ENCODE results near the gene CD44.

Gene CD44

DNA sequence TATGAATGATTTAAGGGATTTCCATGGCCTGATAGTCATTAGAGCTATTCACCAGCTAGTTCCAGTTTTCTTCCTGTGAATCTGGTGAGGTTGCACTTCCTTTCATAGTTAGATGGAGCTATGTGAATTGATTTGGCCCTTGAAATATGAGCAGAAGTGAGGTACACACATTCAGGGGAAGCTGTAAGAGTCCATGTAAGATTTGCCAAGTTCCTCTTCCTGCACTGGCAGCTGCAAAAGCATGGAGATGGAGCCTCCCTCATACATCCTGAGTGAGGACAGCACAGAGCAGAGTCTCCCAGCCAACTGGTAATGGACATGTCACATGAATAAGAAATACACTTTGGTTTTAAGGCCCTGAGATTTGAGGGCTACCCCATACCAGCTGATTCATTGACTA, 111.7 kb downstream of the CD44 start:
- Histone ChIP-seq H3K36me3 (ENCODE audit: low read depth) (no peaks in the 10 kb centered on the region), H3K4me1 (ENCODE audit: insufficient read depth, poor library complexity, severe bottlenecking) (no peaks in the 10 kb centered on the region), H3K27ac (ENCODE audit: poor library complexity, severe bottlenecking) (no peak overlapping the region), H3K4me3 (ENCODE audit: severe bottlenecking) (no peak overlapping the region), H3K27me3 (ENCODE audit: insufficient read depth, poor library complexity, severe bottlenecking) (no peaks in the 10 kb centered on the region), H3K9me3 (ENCODE audit: severe bottlenecking) (no peaks in the 10 kb centered on the region)
- ATAC-seq (ENCODE audit: low read depth) = no peak
- no peak for DNase-seq (ENCODE audit: low spot score)
- TF ChIP-seq, protein P1, sequence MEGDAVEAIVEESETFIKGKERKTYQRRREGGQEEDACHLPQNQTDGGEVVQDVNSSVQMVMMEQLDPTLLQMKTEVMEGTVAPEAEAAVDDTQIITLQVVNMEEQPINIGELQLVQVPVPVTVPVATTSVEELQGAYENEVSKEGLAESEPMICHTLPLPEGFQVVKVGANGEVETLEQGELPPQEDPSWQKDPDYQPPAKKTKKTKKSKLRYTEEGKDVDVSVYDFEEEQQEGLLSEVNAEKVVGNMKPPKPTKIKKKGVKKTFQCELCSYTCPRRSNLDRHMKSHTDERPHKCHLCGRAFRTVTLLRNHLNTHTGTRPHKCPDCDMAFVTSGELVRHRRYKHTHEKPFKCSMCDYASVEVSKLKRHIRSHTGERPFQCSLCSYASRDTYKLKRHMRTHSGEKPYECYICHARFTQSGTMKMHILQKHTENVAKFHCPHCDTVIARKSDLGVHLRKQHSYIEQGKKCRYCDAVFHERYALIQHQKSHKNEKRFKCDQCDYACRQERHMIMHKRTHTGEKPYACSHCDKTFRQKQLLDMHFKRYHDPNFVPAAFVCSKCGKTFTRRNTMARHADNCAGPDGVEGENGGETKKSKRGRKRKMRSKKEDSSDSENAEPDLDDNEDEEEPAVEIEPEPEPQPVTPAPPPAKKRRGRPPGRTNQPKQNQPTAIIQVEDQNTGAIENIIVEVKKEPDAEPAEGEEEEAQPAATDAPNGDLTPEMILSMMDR (IDR thresholded peaks at IDR 0.05; ENCODE audit: poor library complexity, severe bottlenecking) = no peak

- DNase-seq (ENCODE audit: low spot score) (no peak), ATAC-seq (ENCODE audit: low read depth) (no peak)
- H3K36me3 ChIP-seq (ENCODE audit: low read depth) = no peaks in the 10 kb centered on the region
- H3K27ac ChIP-seq (ENCODE audit: poor library complexity, severe bottlenecking) = no peak overlapping the region
- H3K27me3 ChIP-seq (ENCODE audit: insufficient read depth, poor library complexity, severe bottlenecking) = no peaks in the 10 kb centered on the region
- H3K9me3 ChIP-seq (ENCODE audit: severe bottlenecking) = no peaks in the 10 kb centered on the region
- TF ChIP-seq, protein P1 (IDR thresholded peaks at IDR 0.05; ENCODE audit: poor library complexity, severe bottlenecking) = no peak
- no peaks in the 10 kb centered on the region for H3K4me1 ChIP-seq (ENCODE audit: insufficient read depth, poor library complexity, severe bottlenecking)
- H3K4me3 ChIP-seq (ENCODE audit: severe bottlenecking) = no peak overlapping the region
Observed at GRCh38 chr11:35253237-35253636, 114.3 kb downstream of the CD44 start.

GRCh38 chr11:35255514-35255913, 116.5 kb downstream of the CD44 start:
- Histone ChIP-seq H3K9me3 (ENCODE audit: severe bottlenecking) (no peaks in the 10 kb centered on the region), H3K27ac (ENCODE audit: poor library complexity, severe bottlenecking) (no peak overlapping the region), H3K4me1 (ENCODE audit: insufficient read depth, poor library complexity, severe bottlenecking) (peaks cover 3% of the 10 kb centered on the region), H3K4me3 (ENCODE audit: severe bottlenecking) (no peak overlapping the region), H3K36me3 (ENCODE audit: low read depth) (no peaks in the 10 kb centered on the region), H3K27me3 (ENCODE audit: insufficient read depth, poor library complexity, severe bottlenecking) (no peaks in the 10 kb centered on the region)
- ATAC-seq (ENCODE audit: low read depth) (no peak), DNase-seq (ENCODE audit: low spot score) (no peak)
- TF ChIP-seq, protein P1 (IDR thresholded peaks at IDR 0.05; ENCODE audit: poor library complexity, severe bottlenecking) = no peak

DNA sequence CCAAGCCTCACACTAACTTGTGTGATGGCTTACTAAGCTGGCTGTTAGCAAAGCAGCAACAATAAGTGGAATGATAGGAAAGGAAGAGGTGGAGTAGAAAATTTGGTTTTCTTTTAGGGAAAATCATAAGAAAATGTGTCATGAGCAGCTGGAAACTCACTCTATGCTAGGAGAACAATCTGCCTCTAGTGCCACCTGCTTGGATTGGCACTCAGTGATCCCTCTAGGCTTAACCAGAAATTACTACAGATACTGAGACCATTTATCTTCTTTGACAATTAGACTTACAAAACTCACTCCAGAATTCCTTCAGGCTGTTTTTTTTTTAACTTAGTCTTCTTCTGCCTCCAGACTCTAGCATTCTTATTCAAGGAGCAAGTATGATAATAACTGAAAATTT, 117.3 kb downstream of the CD44 start:
- DNase-seq (ENCODE audit: low spot score) = no peak
- Histone ChIP-seq H3K27ac (ENCODE audit: poor library complexity, severe bottlenecking) (no peak overlapping the region), H3K27me3 (ENCODE audit: insufficient read depth, poor library complexity, severe bottlenecking) (no peaks in the 10 kb centered on the region), H3K9me3 (ENCODE audit: severe bottlenecking) (no peaks in the 10 kb centered on the region), H3K4me3 (ENCODE audit: severe bottlenecking) (no peak overlapping the region), H3K4me1 (ENCODE audit: insufficient read depth, poor library complexity, severe bottlenecking) (peaks cover 8% of the 10 kb centered on the region), H3K36me3 (ENCODE audit: low read depth) (no peaks in the 10 kb centered on the region)
- ATAC-seq (ENCODE audit: low read depth) = no peak
- TF ChIP-seq, protein P1 (IDR thresholded peaks at IDR 0.05; ENCODE audit: poor library complexity, severe bottlenecking) = no peak

GRCh38 chr11:35257281-35257680, 118.3 kb downstream of the CD44 start:
- DNase-seq (ENCODE audit: low spot score) (no peak), ATAC-seq (ENCODE audit: low read depth) (no peak)
- no peak overlapping the region for H3K27ac ChIP-seq (ENCODE audit: poor library complexity, severe bottlenecking)
- no peak overlapping the region for H3K4me3 ChIP-seq (ENCODE audit: severe bottlenecking)
- H3K27me3 ChIP-seq (ENCODE audit: insufficient read depth, poor library complexity, severe bottlenecking) = no peaks in the 10 kb centered on the region
- H3K36me3 ChIP-seq (ENCODE audit: low read depth) = no peaks in the 10 kb centered on the region
- H3K4me1 ChIP-seq (ENCODE audit: insufficient read depth, poor library complexity, severe bottlenecking) = peaks cover 8% of the 10 kb centered on the region
- no peaks in the 10 kb centered on the region for H3K9me3 ChIP-seq (ENCODE audit: severe bottlenecking)
- TF ChIP-seq, protein P1 (IDR thresholded peaks at IDR 0.05; ENCODE audit: poor library complexity, severe bottlenecking) = no peak

Measured in RWPE2 (cell line).